Parathyroid adenoma (tissue), 2 donors: ENCODE data around the gene PDS5A.

Experiments used
- H2AFZ ChIP-seq: fragments of 300-600 bp; sonication (generic); one replicate; pipeline ENCODE4 v1.7.0; 2017; ENCODE audit warnings: antibody characterized with exemption, mild to moderate bottlenecking
- H3K27ac ChIP-seq: fragments of 300-600 bp; sonication (generic); one replicate; pipeline ENCODE4 v1.7.0; 2017
- H3K27me3 ChIP-seq: fragments of 300-600 bp; sonication (generic); one replicate; pipeline ENCODE4 v1.7.0; 2017; ENCODE audit warnings: low read length; ENCODE audit not compliant: control insufficient read depth, insufficient read depth
- H3K36me3 ChIP-seq: fragments of 300-600 bp; sonication (generic); one replicate; pipeline ENCODE4 v1.7.0; 2017; ENCODE audit warnings: low read length; ENCODE audit not compliant: control insufficient read depth, insufficient read depth
- H3K4me1 ChIP-seq: fragments of 300-600 bp; sonication (generic); one replicate; pipeline ENCODE4 v1.7.0; 2017; ENCODE audit warnings: control low read depth
- H3K4me2 ChIP-seq: fragments of 300-600 bp; sonication (generic); one replicate; pipeline ENCODE4 v1.7.0; 2017; ENCODE audit warnings: low read length
- H3K4me3 ChIP-seq: fragments of 300-600 bp; sonication (generic); one replicate; pipeline ENCODE4 v1.7.0; 2017; ENCODE audit warnings: low read depth, low read length
- H3K79me2 ChIP-seq: fragments of 300-600 bp; sonication (generic); one replicate; pipeline ENCODE4 v1.7.0; 2017; ENCODE audit warnings: control low read depth
- H3K9ac ChIP-seq: fragments of 300-600 bp; sonication (generic); one replicate; pipeline ENCODE4 v1.7.0; 2017; ENCODE audit warnings: mild to moderate bottlenecking
- H3K9me3 ChIP-seq: fragments of 300-600 bp; sonication (generic); one replicate; pipeline ENCODE4 v1.7.0; 2017; ENCODE audit warnings: low read length; ENCODE audit not compliant: control insufficient read depth
- TF ChIP-seq, protein P1 (sequence below): fragments of 300-600 bp; sonication (generic); IDR thresholded peaks from one replicate; pipeline ENCODE4 v1.7.0; 2017; ENCODE audit warnings: antibody characterized with exemption, mild to moderate bottlenecking
- donor health status: primary hyperparathyroidism.

PDS5A gene

DNA sequence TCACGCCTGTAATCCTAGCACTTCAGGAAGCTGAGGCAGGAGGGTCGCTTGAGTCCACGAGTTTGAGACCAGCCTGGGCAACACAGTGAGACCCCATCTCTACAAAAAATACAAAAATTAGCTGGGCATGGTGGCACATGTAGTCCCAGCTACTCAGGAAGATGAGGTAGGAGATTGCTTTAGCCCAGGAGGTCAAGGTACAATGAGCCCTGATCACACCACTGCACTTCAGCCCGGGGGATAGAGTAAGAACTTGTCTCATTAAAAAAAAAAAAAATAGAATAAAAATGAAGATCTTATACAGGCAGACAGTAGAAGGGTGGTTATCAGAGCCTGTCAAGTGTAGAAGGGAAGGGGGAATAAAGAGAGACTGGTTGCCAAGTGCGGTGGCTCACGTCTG is 116.9 kb downstream of the PDS5A start:
- Histone ChIP-seq H3K27ac (no peak overlapping the region), H3K36me3 (no peaks in the 10 kb centered on the region), H3K4me3 (no peak overlapping the region), H3K27me3 (no peaks in the 10 kb centered on the region), H3K4me2 (no peak overlapping the region), H3K79me2 (no peaks in the 10 kb centered on the region), H3K4me1 (no peaks in the 10 kb centered on the region), H2AFZ (no peak overlapping the region), H3K9ac (no peak overlapping the region), H3K9me3 (no peaks in the 10 kb centered on the region)
- TF ChIP-seq, protein P1, sequence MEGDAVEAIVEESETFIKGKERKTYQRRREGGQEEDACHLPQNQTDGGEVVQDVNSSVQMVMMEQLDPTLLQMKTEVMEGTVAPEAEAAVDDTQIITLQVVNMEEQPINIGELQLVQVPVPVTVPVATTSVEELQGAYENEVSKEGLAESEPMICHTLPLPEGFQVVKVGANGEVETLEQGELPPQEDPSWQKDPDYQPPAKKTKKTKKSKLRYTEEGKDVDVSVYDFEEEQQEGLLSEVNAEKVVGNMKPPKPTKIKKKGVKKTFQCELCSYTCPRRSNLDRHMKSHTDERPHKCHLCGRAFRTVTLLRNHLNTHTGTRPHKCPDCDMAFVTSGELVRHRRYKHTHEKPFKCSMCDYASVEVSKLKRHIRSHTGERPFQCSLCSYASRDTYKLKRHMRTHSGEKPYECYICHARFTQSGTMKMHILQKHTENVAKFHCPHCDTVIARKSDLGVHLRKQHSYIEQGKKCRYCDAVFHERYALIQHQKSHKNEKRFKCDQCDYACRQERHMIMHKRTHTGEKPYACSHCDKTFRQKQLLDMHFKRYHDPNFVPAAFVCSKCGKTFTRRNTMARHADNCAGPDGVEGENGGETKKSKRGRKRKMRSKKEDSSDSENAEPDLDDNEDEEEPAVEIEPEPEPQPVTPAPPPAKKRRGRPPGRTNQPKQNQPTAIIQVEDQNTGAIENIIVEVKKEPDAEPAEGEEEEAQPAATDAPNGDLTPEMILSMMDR = no peak

DNA sequence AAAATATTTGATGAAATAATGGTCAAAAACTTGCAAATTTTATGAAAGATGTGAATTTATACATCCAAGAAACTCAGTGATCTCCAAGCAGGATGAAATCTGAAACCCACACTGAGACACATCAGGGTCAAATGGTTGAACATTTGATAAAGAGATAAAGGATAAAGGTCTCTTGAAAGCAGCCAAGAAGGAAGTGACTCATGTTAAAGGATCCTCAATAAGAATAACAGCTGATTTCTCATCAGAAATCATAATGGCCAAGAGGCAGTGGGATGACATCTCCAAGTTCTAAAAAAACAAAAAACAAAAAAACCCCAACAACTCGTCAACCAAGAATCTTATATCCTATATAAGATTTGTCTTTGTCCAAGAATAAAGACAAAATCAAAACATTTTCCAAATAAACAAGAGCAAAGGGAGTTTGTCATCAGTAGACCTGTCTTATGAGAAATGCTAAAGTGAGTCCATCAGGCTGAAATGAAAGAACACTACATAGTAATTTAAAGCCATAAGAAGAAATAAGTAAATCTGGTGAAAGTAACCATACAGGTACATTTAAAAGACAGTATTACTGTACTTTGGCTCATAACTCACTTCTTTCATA is 121.7 kb downstream of the PDS5A start:
- H3K4me1 ChIP-seq = no peaks in the 10 kb centered on the region
- H3K27ac ChIP-seq = no peak overlapping the region
- no peak overlapping the region for H2AFZ ChIP-seq
- TF ChIP-seq, protein P1 = no peak
- H3K27me3 ChIP-seq = no peaks in the 10 kb centered on the region
- no peaks in the 10 kb centered on the region for H3K79me2 ChIP-seq
- H3K4me3 ChIP-seq = no peak overlapping the region
- H3K9me3 ChIP-seq = no peaks in the 10 kb centered on the region
- no peak overlapping the region for H3K9ac ChIP-seq
- no peak overlapping the region for H3K4me2 ChIP-seq
- no peaks in the 10 kb centered on the region for H3K36me3 ChIP-seq

DNA sequence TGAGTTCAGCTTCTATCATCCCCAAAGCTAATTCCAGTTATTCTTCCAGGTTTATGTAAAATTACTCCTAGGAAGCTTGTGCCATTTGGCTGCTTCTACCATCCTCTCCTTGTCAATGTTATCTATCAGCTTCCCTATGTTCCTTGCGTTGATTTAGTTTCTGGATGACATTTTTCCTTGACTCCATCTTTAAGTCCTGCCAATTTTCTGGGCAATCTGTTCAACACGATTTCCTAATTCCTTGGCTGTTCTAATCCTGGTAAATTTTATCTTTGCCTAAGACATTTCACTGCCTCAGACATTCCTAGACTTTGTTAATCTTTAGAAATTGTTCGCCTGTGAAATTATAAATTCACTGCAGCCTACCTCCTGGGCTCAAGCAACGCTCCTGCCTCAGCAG is 125.1 kb downstream of the PDS5A start:
- H3K36me3 ChIP-seq = no peaks in the 10 kb centered on the region

DNA sequence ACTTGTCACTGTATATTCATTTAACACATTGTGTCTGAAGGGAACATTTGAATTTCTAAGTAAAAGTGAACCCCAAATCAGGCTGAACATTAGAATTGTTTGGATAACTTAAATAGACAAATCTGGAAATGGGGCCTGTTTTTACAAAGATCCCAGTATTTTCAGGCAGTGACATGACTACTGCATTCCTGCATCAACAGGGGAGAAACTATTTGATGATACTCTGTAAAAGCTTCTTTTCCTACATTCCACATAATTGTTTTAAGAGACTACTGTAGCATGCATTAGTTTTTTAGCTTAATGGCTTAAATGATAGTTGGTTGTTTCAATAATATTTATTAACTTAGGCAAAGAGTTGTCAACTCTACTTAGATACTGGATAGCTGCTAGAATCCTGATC is 127.0 kb downstream of the PDS5A start:
- Histone ChIP-seq H3K4me1 (no peaks in the 10 kb centered on the region), H3K9ac (no peak overlapping the region), H2AFZ (no peak overlapping the region), H3K36me3 (no peaks in the 10 kb centered on the region), H3K4me3 (no peak overlapping the region), H3K27ac (no peak overlapping the region), H3K79me2 (no peaks in the 10 kb centered on the region), H3K9me3 (no peaks in the 10 kb centered on the region), H3K27me3 (no peaks in the 10 kb centered on the region), H3K4me2 (no peak overlapping the region)
- TF ChIP-seq, protein P1 = no peak

More for the DNA sequence above, 125.1 kb downstream of the PDS5A start:
- no peak overlapping the region for H2AFZ ChIP-seq
- H3K9me3 ChIP-seq = no peaks in the 10 kb centered on the region
- H3K4me3 ChIP-seq = no peak overlapping the region
- no peaks in the 10 kb centered on the region for H3K4me1 ChIP-seq
- no peak overlapping the region for H3K9ac ChIP-seq
- H3K79me2 ChIP-seq = no peaks in the 10 kb centered on the region
- no peaks in the 10 kb centered on the region for H3K27me3 ChIP-seq
- TF ChIP-seq, protein P1 = no peak
- no peak overlapping the region for H3K27ac ChIP-seq
- H3K4me2 ChIP-seq = no peak overlapping the region

DNA sequence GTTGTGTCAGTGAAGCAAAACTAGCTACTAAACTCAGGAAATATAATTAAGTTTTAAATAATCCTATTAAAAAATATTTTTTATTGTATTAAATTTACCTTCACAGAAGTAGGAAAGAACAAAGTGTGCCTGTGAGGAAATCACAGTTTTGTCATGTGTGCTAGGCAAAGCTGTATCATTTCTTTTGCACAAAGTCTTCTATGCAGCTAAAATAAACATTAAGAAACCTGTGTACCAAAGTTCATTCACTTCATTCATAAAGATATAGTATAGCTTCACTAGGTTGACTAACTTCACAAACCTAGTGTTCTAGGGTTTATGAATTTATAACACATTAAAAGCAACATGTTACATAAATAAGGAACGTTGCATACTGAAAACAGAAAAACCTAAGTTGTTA is 131.0 kb downstream of the PDS5A start:
- Histone ChIP-seq H3K4me2 (no peak overlapping the region), H3K4me1 (no peaks in the 10 kb centered on the region), H3K4me3 (no peak overlapping the region), H3K27me3 (no peaks in the 10 kb centered on the region), H3K9ac (no peak overlapping the region), H3K27ac (no peak overlapping the region), H3K79me2 (no peaks in the 10 kb centered on the region), H2AFZ (no peak overlapping the region), H3K36me3 (no peaks in the 10 kb centered on the region), H3K9me3 (no peaks in the 10 kb centered on the region)
- TF ChIP-seq, protein P1 = no peak
